H1 (cell line): ENCODE measurements around the gene RUFY2. TPM values are rescaled to one million over a fixed set of nuclear protein-coding genes. Genes with fewer than 3 reads are reported as not detected.

ENCODE experiments used
- CTCF ChIA-PET: fragments of 300-600 bp; sonication (Branson Sonifier 250); formaldehyde crosslinking; loops from one replicate; lab custom pipeline; 2021; ENCODE audit not compliant: partially characterized antibody; lab: Charles Lee
- POLR2A ChIA-PET: fragments of 300-600 bp; sonication (Branson Sonifier 250); formaldehyde crosslinking; loops from one replicate; lab custom pipeline; 2021; ENCODE audit warnings: inconsistent platforms; ENCODE audit not compliant: partially characterized antibody; lab: Charles Lee
- DNase-seq, 2 experiments: peaks; one replicate each; pipeline versions ENCODE4 v3.0.0 to v3.0.0-alpha.2; 2010 to 2022; ENCODE audit warnings: low spot score in 2 of 2, low read depth in 1 of 2, mixed read lengths in 1 of 2
- FAIRE-seq: peaks from 2 replicates; lab custom pipeline; 2011; peaks lifted over from hg19 to GRCh38; lab: Jason Lieb, UNC
- H2AFZ ChIP-seq: 2 replicates; pipeline ENCODE4 v1.8.1; 2012; ENCODE audit warnings: low read length, inconsistent platforms
- H2AK5ac ChIP-seq: 2 replicates; pipeline ENCODE4 v1.6.1; 2013; ENCODE audit warnings: low read depth, low read length
- H2BK120ac ChIP-seq: replicated peaks from 2 replicates; pipeline ENCODE3; 2013; ENCODE audit warnings: low read depth, low read length, inconsistent platforms
- H2BK12ac ChIP-seq: 2 replicates; pipeline ENCODE4 v1.6.1; 2013; ENCODE audit warnings: low read depth, low read length
- H2BK15ac ChIP-seq: 2 replicates; pipeline ENCODE4 v1.6.1; 2013; ENCODE audit warnings: low read length
- H2BK20ac ChIP-seq: 2 replicates; pipeline ENCODE4 v1.6.1; 2013; ENCODE audit warnings: low read length
- H2BK5ac ChIP-seq: 2 replicates; pipeline ENCODE4 v1.6.1; 2013; ENCODE audit warnings: low read depth, low read length
- H3K14ac ChIP-seq: 2 replicates; pipeline ENCODE4 v1.6.1; 2013; ENCODE audit warnings: inconsistent platforms; ENCODE audit not compliant: insufficient read length
- H3K18ac ChIP-seq: 2 replicates; pipeline ENCODE4 v1.6.1; 2013; ENCODE audit warnings: low read length; ENCODE audit errors: extremely low read depth
- H3K23ac ChIP-seq: 2 replicates; pipeline ENCODE4 v1.6.1; 2013; ENCODE audit warnings: inconsistent platforms; ENCODE audit not compliant: insufficient read length
- H3K23me2 ChIP-seq: 2 replicates; pipeline ENCODE4 v1.6.1; 2013; ENCODE audit warnings: low read depth, low read length
- H3K27ac ChIP-seq: 2 replicates; pipeline ENCODE4 v1.6.1; 2011; ENCODE audit warnings: low read depth, low read length, inconsistent platforms
- H3K27me3 ChIP-seq, 4 experiments: replicated peaks in 1 of 4; 1 replicate in 1 of 4; 2 replicates in 3 of 4; pipeline versions ENCODE4 v1.6.1 to v1.8.1; 2011 to 2013; ENCODE audit warnings: low read length in 3 of 4, mild to moderate bottlenecking in 3 of 4, inconsistent platforms in 2 of 4, mixed read lengths in 2 of 4, moderate library complexity in 1 of 4; ENCODE audit not compliant: control insufficient read depth in 3 of 4, insufficient read depth in 3 of 4; ENCODE audit errors: extremely low read depth in 1 of 4
- H3K36me3 ChIP-seq, 4 experiments: 2 replicates each; pipeline versions ENCODE4 v1.6.1 to v1.8.1; 2011 to 2013; ENCODE audit warnings: mild to moderate bottlenecking in 4 of 4, low read length in 3 of 4, moderate library complexity in 2 of 4, control low read depth in 1 of 4, inconsistent platforms in 1 of 4; ENCODE audit not compliant: insufficient read depth in 4 of 4, control insufficient read depth in 2 of 4
- H3K4ac ChIP-seq: replicated peaks from 2 replicates; pipeline ENCODE3; 2013; ENCODE audit warnings: low read length, low read depth, mixed read lengths, inconsistent platforms; ENCODE audit not compliant: insufficient read length
- H3K4me1 ChIP-seq, 4 experiments: replicated peaks in 1 of 4; 1 replicate in 1 of 4; 2 replicates in 3 of 4; pipeline versions ENCODE4 v1.6.1 to v1.8.1; 2011 to 2013; ENCODE audit warnings: low read length in 3 of 4, inconsistent platforms in 2 of 4, mixed read lengths in 1 of 4; ENCODE audit not compliant: insufficient read depth in 4 of 4, control insufficient read depth in 3 of 4
- H3K4me2 ChIP-seq, 2 experiments: 2 replicates each; pipeline versions ENCODE4 v1.6.1 to v1.8.1; 2011 to 2013; ENCODE audit warnings: low read depth in 2 of 2, low read length in 2 of 2, control low read depth in 1 of 2, inconsistent platforms in 1 of 2, mild to moderate bottlenecking in 1 of 2; ENCODE audit not compliant: insufficient read depth in 1 of 2
- H3K4me3 ChIP-seq, 4 experiments: fragments of 200-600, 300-600 bp in 1 of 4; sonication (generic), shearing (Covaris generic), sonication (Bioruptor Twin) in 1 of 4; 2 replicates each; pipeline versions ENCODE4 v1.5.1 to v1.8.1; 2011 to 2016; ENCODE audit warnings: low read length in 4 of 4, low read depth in 3 of 4, control low read depth in 2 of 4, inconsistent platforms in 2 of 4, mild to moderate bottlenecking in 2 of 4, mixed read lengths in 1 of 4, moderate library complexity in 1 of 4; ENCODE audit not compliant: insufficient read depth in 2 of 4; ENCODE audit errors: extremely low read depth in 1 of 4
- H3K56ac ChIP-seq: replicated peaks from 2 replicates; pipeline ENCODE3; 2013; ENCODE audit warnings: low read depth, mild to moderate bottlenecking, mixed read lengths, low read length, inconsistent platforms; ENCODE audit not compliant: insufficient read length
- H3K79me1 ChIP-seq: 2 replicates; pipeline ENCODE4 v1.6.1; 2013; ENCODE audit warnings: low read depth, low read length, control low read depth
- H3K79me2 ChIP-seq, 2 experiments: 2 replicates each; pipeline versions ENCODE4 v1.6.1 to v1.8.1; 2012 to 2013; ENCODE audit warnings: low read length in 2 of 2, mild to moderate bottlenecking in 2 of 2, inconsistent platforms in 1 of 2; ENCODE audit not compliant: insufficient read depth in 2 of 2, control insufficient read depth in 1 of 2
- H3K9ac ChIP-seq, 4 experiments: replicated peaks in 1 of 4; 1 replicate in 1 of 4; 2 replicates in 3 of 4; pipeline versions ENCODE4 v1.6.1 to v1.8.1; 2011 to 2013; ENCODE audit warnings: low read depth in 3 of 4, low read length in 3 of 4, control low read depth in 2 of 4, mild to moderate bottlenecking in 2 of 4, moderate library complexity in 2 of 4, inconsistent platforms in 1 of 4; ENCODE audit errors: extremely low read depth in 1 of 4
- H3K9me3 ChIP-seq, 2 experiments: 2 replicates each; pipeline versions ENCODE4 v1.6.1 to v1.8.1; 2012 to 2013; ENCODE audit warnings: mild to moderate bottlenecking in 2 of 2, moderate library complexity in 2 of 2, control low read depth in 1 of 2, inconsistent platforms in 1 of 2, low read depth in 1 of 2, low read length in 1 of 2, mixed read lengths in 1 of 2; ENCODE audit not compliant: insufficient read depth in 2 of 2
- H4K20me1 ChIP-seq, 2 experiments: replicated peaks in 1 of 2; 2 replicates each; pipeline versions ENCODE3 to v1.8.1; 2011 to 2013; ENCODE audit warnings: inconsistent platforms in 2 of 2, low read length in 2 of 2, mild to moderate bottlenecking in 1 of 2; ENCODE audit not compliant: insufficient read depth in 2 of 2, control insufficient read depth in 1 of 2
- H4K5ac ChIP-seq: 2 replicates; pipeline ENCODE4 v1.6.1; 2013; ENCODE audit warnings: low read length, low read depth, mixed read lengths, inconsistent platforms; ENCODE audit not compliant: insufficient read length
- H4K8ac ChIP-seq: 2 replicates; pipeline ENCODE4 v1.8.0; 2013; ENCODE audit warnings: mild to moderate bottlenecking, moderate library complexity, low read length, inconsistent platforms; ENCODE audit not compliant: insufficient read depth; ENCODE audit errors: extremely low read depth
- H4K91ac ChIP-seq: replicated peaks from 2 replicates; pipeline ENCODE3; 2013; ENCODE audit warnings: low read length, mixed read lengths, inconsistent platforms; ENCODE audit not compliant: insufficient read length
- CEBPB ChIP-seq: IDR thresholded peaks from 2 replicates; pipeline ENCODE4 v1.6.1; 2012; ENCODE audit warnings: low read depth, low read length
- GTF2F1 ChIP-seq: IDR thresholded peaks from 2 replicates; pipeline ENCODE4 v1.6.1; 2012; ENCODE audit warnings: low read depth, low read length, improper control_type of control experiment, borderline replicate concordance
- NRF1 ChIP-seq: IDR thresholded peaks from 2 replicates; pipeline ENCODE4 v1.6.1; 2011; ENCODE audit warnings: mild to moderate bottlenecking, low read depth, low read length, improper control_type of control experiment
- PHF8 ChIP-seq: fragments of 200-600 bp; sonication (generic); conservative IDR thresholded peaks from 2 replicates; pipeline ENCODE4 v1.7.1; 2012; ENCODE audit warnings: low read depth, mild to moderate bottlenecking, inconsistent platforms, low read length, moderate library complexity
- RBBP5 ChIP-seq: IDR thresholded peaks from 2 replicates; pipeline ENCODE4 v1.7.1; 2012; ENCODE audit warnings: low read depth, mild to moderate bottlenecking, inconsistent platforms, low read length, moderate library complexity, borderline replicate concordance
- RFX5 ChIP-seq: IDR thresholded peaks from 2 replicates; pipeline ENCODE4 v1.6.1; 2011; ENCODE audit warnings: low read depth, low read length, improper control_type of control experiment, borderline replicate concordance
- SRF ChIP-seq: IDR thresholded peaks from 2 replicates; pipeline ENCODE4 v1.6.1; 2011; ENCODE audit warnings: mild to moderate bottlenecking, low read depth, low read length, moderate library complexity
- WGBS, 2 experiments: shearing (Covaris generic) in 1 of 2; methylation state at CpG; one replicate each; pipeline versions ENCODE4 v1.1.6 to v1.1.7; 2013 to 2015; ENCODE audit warnings: low lambda C conversion rate in 2 of 2, mixed read lengths in 2 of 2, inconsistent platforms in 1 of 2, low coverage in 1 of 2, missing lambda C conversion rate in 1 of 2; ENCODE audit not compliant: insufficient replicate concordance in 2 of 2, insufficient coverage in 1 of 2, insufficient read length in 1 of 2; ENCODE audit errors: extremely low coverage in 1 of 2, missing lambda C conversion rate in 1 of 2; 5-methylcytosine and 5-hydroxymethylcytosine counted together
- polyA plus RNA-seq, 7 experiments: library from polyadenylated mRNA; depleted of rRNA in 3 of 7; stranded (reverse) in 5 of 7; unstranded in 2 of 7; fragments of >200 nt in 5 of 7; fragments of 200-250 nt in 2 of 7; gene quantifications; 1 replicate in 5 of 7; 2 replicates in 1 of 7; 4 replicates in 1 of 7; pipeline versions ENCODE4 v1.2.1 to v1.2.3, GENCODE V29; 2011 to 2013; ENCODE audit warnings: missing spikeins in 2 of 7, mixed read lengths in 2 of 7
- total RNA-seq: library from RNA; stranded (reverse); fragmentation: NEBNext Ultra II Directional; extraction: Animal tissue kit (Norgen Biotek cat#: 25700); gene quantifications from 2 replicates; pipeline ENCODE4 v1.2.1, GENCODE V29; 2021

RUFY2 gene
- total and polyA plus RNA-seq, 2 of the 8 experiments (the other 6 are each of a cell fraction or from before 2014, with no cell fraction given) = 3.4 to 12.0 TPM

- Histone ChIP-seq H2BK15ac (no peak overlapping the region), H3K9ac (no peak overlapping the region), H3K56ac (no peak overlapping the region), H2AK5ac (no peak overlapping the region), H2AFZ (no peak overlapping the region), H3K18ac (no peak overlapping the region), H3K79me2 (no peaks in the 10 kb centered on the region), H3K23me2 (no peaks in the 10 kb centered on the region), H2BK12ac (no peak overlapping the region), H3K4me1 (no peaks in the 10 kb centered on the region), H3K27me3 (no peaks in the 10 kb centered on the region), H3K14ac (no peak overlapping the region), H3K27ac (no peak overlapping the region), H2BK5ac (no peak overlapping the region), H4K91ac (no peak overlapping the region), H3K4me3 (no peak overlapping the region), H4K8ac (no peak overlapping the region), H2BK20ac (no peak overlapping the region), H4K20me1 (peaks cover 0 to 2% of the 10 kb centered on the region in 2 experiments), H3K9me3 (no peaks in the 10 kb centered on the region), H3K36me3 (peaks cover 8 to 63% (median 33%) of the 10 kb centered on the region in 4 experiments; a peak in 7 of 8 replicates), H4K5ac (no peak overlapping the region), H2BK120ac (no peak overlapping the region), H3K79me1 (no peaks in the 10 kb centered on the region), H3K23ac (no peak overlapping the region), H3K4me2 (no peak overlapping the region), H3K4ac (no peak overlapping the region)
- WGBS, 2 experiments = 95% methylated on average over 4 of the region's 4 CpGs; no CpG with 5 or more reads in 1 of the 2 experiments
- TF ChIP-seq CEBPB (no peak), SRF (no peak), RFX5 (no peak), NRF1 (no peak), GTF2F1 (no peak), RBBP5 (no peak), PHF8 (no peak)
- DNase-seq (no peak), FAIRE-seq (no peak)
- ChIA-PET CTCF (no interaction called here), POLR2A (interaction anchor here (0.6 to 1.8 kb wide), 2 partner anchors 10 to 88 kb away, joined by 3 to 6 read pairs; no protein-coding TSS in a partner anchor)
Measured at GRCh38 chr10:68434657-68435056, 27.6 kb upstream of the RUFY2 start.
